GM12892 (cell line): ENCODE data around the gene SECTM1.

Source experiments
- POLR2A ChIP-seq: IDR thresholded peaks from 2 replicates; pipeline ENCODE4 v1.6.1; 2011; ENCODE audit warnings: low read depth, low read length, control low read depth
- TAF1 ChIP-seq: IDR thresholded peaks from 2 replicates; pipeline ENCODE4 v1.6.1; 2011; ENCODE audit warnings: low read depth, mild to moderate bottlenecking, control low read depth, low read length, borderline replicate concordance

- TF ChIP-seq TAF1 (no peak), POLR2A (no peak)
Observed at GRCh38 chr17:82350182-82351030, 16.8 kb upstream of the SECTM1 start.
